Measurements from ENCODE around the gene ARHGEF18.
A peak's percentile ranks its signal among the peaks of the same experiment; 100 is the strongest.
"Not testable (repeated sequence)": the region's sequence is repeated elsewhere in the genome, so short reads cannot be mapped to it uniquely, and the experiment has no call there.

ARHGEF18 gene

DNA sequence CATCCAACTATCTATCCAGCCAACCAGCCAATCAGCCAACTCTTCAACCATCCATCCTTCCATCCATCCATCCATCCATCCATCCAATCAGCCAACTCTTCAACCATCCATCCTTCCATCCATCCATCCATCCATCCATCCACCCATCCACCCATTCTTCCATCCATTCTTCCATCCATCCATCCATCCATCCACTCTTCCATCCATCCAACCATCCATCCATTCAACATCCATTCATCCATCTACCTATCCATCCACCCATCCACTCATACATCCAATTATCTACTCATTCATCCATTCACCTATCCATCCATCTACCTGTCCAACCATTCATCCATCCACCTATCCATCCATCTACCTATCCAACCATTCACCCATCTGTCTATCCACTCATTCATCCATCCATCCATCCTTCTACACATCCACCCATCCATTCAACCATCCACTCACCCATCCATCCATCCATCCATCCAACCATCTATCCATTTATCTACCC is 9.4 kb downstream of the ARHGEF18 start:
- no peak overlapping the region for H3K4me3 ChIP-seq (ENCODE audit: low read length)
- DNase-seq (ENCODE audit: low read depth): no peak
- TF ChIP-seq CTCF (conservative IDR thresholded peaks at IDR 0.05; ENCODE audit: low read length): no peak

DNA sequence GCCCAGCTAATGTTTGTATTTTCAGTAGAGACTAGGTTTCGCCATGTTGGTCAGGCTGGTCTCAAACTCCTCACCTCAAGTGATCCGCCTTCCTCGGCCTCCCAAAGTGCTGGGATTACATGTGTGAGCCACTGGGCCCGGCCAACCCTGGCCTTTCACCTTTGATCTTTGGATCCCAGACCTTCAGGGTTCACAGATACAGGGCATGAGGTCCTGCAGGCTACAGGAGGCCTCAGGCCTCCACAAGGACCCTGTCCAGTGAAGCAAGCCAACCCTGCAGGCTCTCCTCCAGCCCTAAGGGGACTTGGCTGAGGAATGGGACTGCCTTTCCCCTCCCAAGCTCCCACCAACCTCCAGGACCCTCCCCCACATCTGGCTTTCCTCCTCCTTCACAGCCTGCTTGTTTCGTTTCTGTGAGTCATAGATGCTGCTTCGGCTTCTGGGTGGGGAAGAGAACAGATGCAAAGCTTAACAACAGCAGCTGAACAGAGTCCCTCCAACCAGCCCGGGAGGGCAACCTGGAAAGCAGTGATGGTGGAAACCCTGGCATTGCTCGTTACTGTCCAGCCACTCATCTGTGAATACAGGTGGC is 11.8 kb downstream of the ARHGEF18 start:
- H3K4me3 ChIP-seq (ENCODE audit: low read length): no peak overlapping the region
- TF ChIP-seq CTCF (conservative IDR thresholded peaks at IDR 0.05; ENCODE audit: low read length): no peak
- DNase-seq (ENCODE audit: low read depth): no peak

- no peak for DNase-seq (ENCODE audit: low read depth)
- TF ChIP-seq CTCF (conservative IDR thresholded peaks at IDR 0.05; ENCODE audit: low read length): no peak
- no peak overlapping the region for H3K4me3 ChIP-seq (ENCODE audit: low read length)
These were observed 14.5 kb downstream of the ARHGEF18 start for GRCh38 chr19:7363225-7363624.

GRCh38 chr19:7366701-7367420 is 18.1 kb downstream of the ARHGEF18 start:
- no peak overlapping the region for H3K4me3 ChIP-seq (ENCODE audit: low read length)
- peak; percentile 41 for TF ChIP-seq CTCF (conservative IDR thresholded peaks at IDR 0.05; ENCODE audit: low read length)
- DNase-seq (ENCODE audit: low read depth): peak; percentile 34

GRCh38 chr19:7368456-7368855 is 19.7 kb downstream of the ARHGEF18 start:
- TF ChIP-seq CTCF (conservative IDR thresholded peaks at IDR 0.05; ENCODE audit: low read length): no peak
- no peak for DNase-seq (ENCODE audit: low read depth)

GRCh38 chr19:7368866-7369265 is 20.1 kb downstream of the ARHGEF18 start:
- peak; percentile 54 for DNase-seq (ENCODE audit: low read depth)
- H3K4me3 ChIP-seq (ENCODE audit: low read length): not testable (repeated sequence)

More at GRCh38 chr19:7368456-7368855, 19.7 kb downstream of the ARHGEF18 start:
- H3K4me3 ChIP-seq (ENCODE audit: low read length): no peak overlapping the region

DNA sequence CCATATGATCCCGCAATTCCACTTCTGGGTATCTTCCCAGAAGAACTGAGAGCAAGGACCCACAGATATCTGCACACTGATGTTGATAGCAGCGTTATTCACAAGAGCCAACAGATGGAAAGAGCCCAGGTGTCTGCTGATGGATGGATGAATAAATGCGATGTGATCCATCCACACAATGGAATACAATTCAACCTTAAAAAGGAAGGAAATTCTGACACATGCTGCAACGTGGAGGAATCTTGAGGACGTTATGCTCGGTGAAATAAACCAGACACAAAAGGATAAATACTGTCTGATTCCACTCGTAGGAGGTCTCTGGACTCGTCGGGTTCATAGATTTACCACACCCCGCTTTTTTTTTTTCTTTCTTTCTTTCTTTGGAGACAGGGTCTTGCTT is 21.8 kb downstream of the ARHGEF18 start:
- no peak for TF ChIP-seq CTCF (conservative IDR thresholded peaks at IDR 0.05; ENCODE audit: low read length)
- no peak for DNase-seq (ENCODE audit: low read depth)
- no peak overlapping the region for H3K4me3 ChIP-seq (ENCODE audit: low read length)
